Spleen (tissue), 11 donors: ENCODE results near the gene SIK3. TPM values are rescaled to one million over a fixed set of nuclear protein-coding genes. Genes with fewer than 3 reads are reported as not detected.

Source experiments
- DNase-seq: peaks from one replicate; pipeline ENCODE4 v3.0.0-alpha.2; 2020
- H3K27ac ChIP-seq, 8 donors: fragments of 200-600 bp; sonication (generic) in 7 of 8; 1 replicate in 4 of 8; 2 replicates in 4 of 8; pipeline versions ENCODE4 v1.5.0 to v1.8.0; 2016 to 2021; ENCODE audit warnings: inconsistent platforms in 4 of 8, mild to moderate bottlenecking in 4 of 8, moderate library complexity in 1 of 8
- H3K27me3 ChIP-seq, 7 donors: fragments of 200-600 bp; sonication (generic) in 6 of 7; replicated peaks in 1 of 7; 1 replicate in 4 of 7; 2 replicates in 3 of 7; pipeline versions ENCODE4 v1.5.0 to v1.8.0; 2016 to 2021; ENCODE audit warnings: inconsistent platforms in 3 of 7, mild to moderate bottlenecking in 1 of 7
- H3K36me3 ChIP-seq, 6 donors: fragments of 200-600 bp; sonication (generic) in 5 of 6; 1 replicate in 4 of 6; 2 replicates in 2 of 6; pipeline versions ENCODE4 v1.5.0 to v1.8.0; 2016 to 2021; ENCODE audit warnings: inconsistent platforms in 2 of 6
- H3K4me1 ChIP-seq, 6 donors: fragments of 200-600 bp; sonication (generic) in 5 of 6; 1 replicate in 3 of 6; 2 replicates in 3 of 6; pipeline versions ENCODE4 v1.5.0 to v1.8.0; 2016 to 2021; ENCODE audit warnings: inconsistent platforms in 3 of 6
- H3K4me3 ChIP-seq, 8 donors: fragments of 200-600 bp; sonication (generic) in 7 of 8; 1 replicate in 4 of 8; 2 replicates in 4 of 8; pipeline versions ENCODE4 v1.5.0 to v1.8.0; 2016 to 2021; ENCODE audit warnings: inconsistent platforms in 4 of 8, mild to moderate bottlenecking in 4 of 8, moderate library complexity in 2 of 8
- H3K9me3 ChIP-seq, 8 donors: fragments of 200-600 bp; sonication (generic) in 7 of 8; 1 replicate in 4 of 8; 2 replicates in 4 of 8; pipeline versions ENCODE4 v1.5.0 to v1.8.0; 2016 to 2021; ENCODE audit warnings: inconsistent platforms in 4 of 8
- POLR2A ChIP-seq, 3 donors: fragments of 450-650 bp; IDR thresholded peaks; one replicate each; pipeline ENCODE4 v1.5.1; 2017; ENCODE audit warnings: antibody characterized with exemption in 3 of 3, mild to moderate bottlenecking in 1 of 3
- POLR2AphosphoS5 ChIP-seq, 3 donors: sonication (generic); formaldehyde crosslinking; IDR thresholded peaks; one replicate each; pipeline ENCODE4 v1.5.1; 2017; ENCODE audit warnings: antibody characterized with exemption in 3 of 3
- WGBS, 5 donors: extraction: QIAGEN DNeasy Blood & Tissue Kit in 3 of 5; methylation state at CpG; one replicate each; pipeline versions ENCODE4 v1.1.5 to v1.1.7; 2013 to 2018; 5-methylcytosine and 5-hydroxymethylcytosine counted together
- intact Hi-C: fragments of 100-400 bp; cut with DNase I; formaldehyde crosslinking; loops from one replicate; pipeline ENCODE4 v1.15.0; 2023; ENCODE audit warnings: low total_unique reads
- polyA plus RNA-seq, 3 donors: library from polyadenylated mRNA; stranded (reverse); fragments of 200-250 nt; gene quantifications; one replicate each; pipeline ENCODE4 v1.2.1, GENCODE V29; 2013
- total RNA-seq, 7 donors: library from RNA; depleted of rRNA in 3 of 7; stranded (reverse); fragments of >200 nt in 3 of 7; fragmentation: NEBNext Ultra II Directional in 4 of 7; extraction: Animal tissue kit (Norgen Biotek cat#: 25700) in 4 of 7; gene quantifications; one replicate each; pipeline versions ENCODE4 v1.1.0 to v1.2.1, GENCODE V29; 2016 to 2021
- TF ChIP-seq, protein P1 (sequence below), 11 experiments: fragments of 200-600 bp in 7 of 11; fragments of 450-650 bp in 4 of 11; sonication (generic) in 4 of 11; IDR thresholded peaks in 8 of 11; conservative IDR thresholded peaks in 3 of 11; 1 replicate in 7 of 11; 2 replicates in 4 of 11; pipeline versions ENCODE4 v1.4.0 to v1.8.0; 2016 to 2021; ENCODE audit warnings: antibody characterized with exemption in 11 of 11, inconsistent platforms in 4 of 11, mild to moderate bottlenecking in 1 of 11
- donor health status: healthy with polysubstance abuse.
- donor health status: DM: no; HTN: no; CAD: no; lungs with moderate emphysema.
- donor health status: DM: no; HTN: no; CAD: no.
- donor health status: Bipolar disorder and iron deficiency.
- donor health status: healthy.
- donor health status: DM: no; HTN: no; CAD: no.
- donor health status: DM: yes; HTN: yes; CAD: no.

The SIK3 gene
- total and polyA plus RNA-seq, 10 donors, result 7.8 to 112 (median 67.6) TPM

DNA sequence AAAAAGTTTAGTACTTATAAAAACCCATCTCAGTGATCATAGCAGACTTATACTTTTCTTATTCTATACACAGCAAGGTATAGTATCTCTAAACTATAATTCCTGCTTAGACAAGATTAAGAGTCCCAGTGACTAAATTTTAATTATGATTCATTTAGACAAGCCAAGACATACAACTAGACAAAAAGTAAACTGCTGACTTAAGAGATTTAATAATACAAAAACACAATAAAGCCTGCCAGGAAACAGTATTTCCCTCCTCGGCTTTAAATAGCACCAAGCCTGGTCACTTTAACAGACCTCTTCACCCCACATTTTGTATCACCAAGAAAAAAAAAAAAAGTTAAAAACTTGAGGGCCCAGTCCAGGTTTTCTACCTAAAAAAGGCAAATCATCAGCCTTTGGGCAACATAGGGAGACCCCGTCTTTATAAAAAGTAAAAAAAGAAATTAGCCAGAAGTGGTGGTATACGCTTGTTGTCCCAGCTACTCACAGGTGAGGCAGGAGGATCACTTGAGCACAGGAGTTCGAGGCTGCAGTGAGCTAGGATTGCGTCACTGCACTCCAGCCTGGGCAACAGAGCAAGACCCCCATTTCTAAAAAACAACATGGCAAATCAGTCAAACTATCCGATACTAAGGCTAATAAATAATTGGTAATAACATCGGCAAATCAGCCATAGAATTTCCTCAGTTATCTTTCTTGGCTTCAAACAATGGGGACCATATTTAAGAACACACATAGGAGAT lies 53.8 kb downstream of the SIK3 start:
- WGBS, 5 donors, result 77 to 85% (median 79%) methylated on average over 7 of the region's 7 CpGs

DNA sequence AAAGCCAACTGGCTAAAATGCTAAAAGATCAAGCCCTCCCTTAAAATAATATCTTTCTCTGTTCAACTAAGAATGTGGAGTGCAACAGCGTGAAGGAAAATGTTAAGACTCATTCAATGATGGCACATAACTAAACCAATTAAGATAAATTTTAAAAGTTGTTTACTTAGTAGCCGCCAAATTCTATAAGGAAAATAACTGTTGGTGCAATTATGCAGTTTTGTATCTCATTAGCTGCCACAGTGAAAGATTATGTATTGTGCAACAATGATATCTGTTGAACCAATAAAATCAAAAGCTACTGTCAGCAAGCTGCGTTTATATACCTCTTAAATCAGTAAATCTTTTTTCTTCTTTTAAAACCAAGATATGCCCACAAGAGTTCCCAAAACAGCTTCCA lies 55.5 kb downstream of the SIK3 start:
- TF ChIP-seq, protein P1, sequence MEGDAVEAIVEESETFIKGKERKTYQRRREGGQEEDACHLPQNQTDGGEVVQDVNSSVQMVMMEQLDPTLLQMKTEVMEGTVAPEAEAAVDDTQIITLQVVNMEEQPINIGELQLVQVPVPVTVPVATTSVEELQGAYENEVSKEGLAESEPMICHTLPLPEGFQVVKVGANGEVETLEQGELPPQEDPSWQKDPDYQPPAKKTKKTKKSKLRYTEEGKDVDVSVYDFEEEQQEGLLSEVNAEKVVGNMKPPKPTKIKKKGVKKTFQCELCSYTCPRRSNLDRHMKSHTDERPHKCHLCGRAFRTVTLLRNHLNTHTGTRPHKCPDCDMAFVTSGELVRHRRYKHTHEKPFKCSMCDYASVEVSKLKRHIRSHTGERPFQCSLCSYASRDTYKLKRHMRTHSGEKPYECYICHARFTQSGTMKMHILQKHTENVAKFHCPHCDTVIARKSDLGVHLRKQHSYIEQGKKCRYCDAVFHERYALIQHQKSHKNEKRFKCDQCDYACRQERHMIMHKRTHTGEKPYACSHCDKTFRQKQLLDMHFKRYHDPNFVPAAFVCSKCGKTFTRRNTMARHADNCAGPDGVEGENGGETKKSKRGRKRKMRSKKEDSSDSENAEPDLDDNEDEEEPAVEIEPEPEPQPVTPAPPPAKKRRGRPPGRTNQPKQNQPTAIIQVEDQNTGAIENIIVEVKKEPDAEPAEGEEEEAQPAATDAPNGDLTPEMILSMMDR (IDR thresholded peaks at IDR 0.05 in 8 of 11, conservative IDR thresholded peaks at IDR 0.05 in 3 of 11), result no peak
- TF ChIP-seq POLR2AphosphoS5 (IDR thresholded peaks at IDR 0.05), result no peak
- TF ChIP-seq POLR2A (IDR thresholded peaks at IDR 0.05), result no peak

More for the DNA sequence above, 53.8 kb downstream of the SIK3 start:
- intact Hi-C loops, result no loop called here
- TF ChIP-seq POLR2A (IDR thresholded peaks at IDR 0.05) (no peak), POLR2AphosphoS5 (IDR thresholded peaks at IDR 0.05) (no peak)
- TF ChIP-seq, protein P1 (IDR thresholded peaks at IDR 0.05 in 8 of 11, conservative IDR thresholded peaks at IDR 0.05 in 3 of 11), result no peak
- Histone ChIP-seq H3K36me3 (peaks cover 0 to 4% (median 0%) of the 10 kb centered on the region in 6 donors), H3K9me3 (no peaks in the 10 kb centered on the region), H3K27me3 (no peaks in the 10 kb centered on the region), H3K4me1 (peaks cover 5 to 97% (median 56%) of the 10 kb centered on the region in 6 donors), H3K27ac (peak overlapping the region in 2 of 8 donors; percentile 1 to 31), H3K4me3 (no peak overlapping the region)
- DNase-seq, result no peak

DNA sequence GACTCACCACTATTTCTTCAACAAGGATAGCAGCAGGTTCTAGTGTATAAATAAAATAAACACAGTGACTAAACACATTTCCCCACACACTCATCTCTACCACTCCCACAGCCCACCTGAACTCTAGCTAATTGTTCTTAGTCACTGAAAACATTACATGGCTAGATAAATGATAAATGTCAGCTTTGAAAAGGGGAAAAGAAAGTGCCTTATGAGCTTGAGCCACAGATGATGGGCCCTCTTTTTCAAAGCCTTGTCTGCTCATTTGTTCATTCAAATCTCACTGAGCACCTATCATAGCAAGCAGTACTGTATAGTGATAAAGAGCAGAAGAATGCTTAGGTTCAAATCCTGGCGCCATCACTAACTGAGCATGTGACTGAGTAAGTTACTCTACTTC lies 58.3 kb downstream of the SIK3 start:
- DNase-seq, result no peak
- WGBS, 5 donors, result 67 to 100% (median 98%) methylated on average over 1 of the region's 1 CpG
- H3K36me3 ChIP-seq, result no peaks in the 10 kb centered on the region
- peaks cover 9 to 98% (median 52%) of the 10 kb centered on the region in 6 donors for H3K4me1 ChIP-seq
- H3K4me3 ChIP-seq, result no peak overlapping the region
- H3K27ac ChIP-seq, result no peak overlapping the region
- no peaks in the 10 kb centered on the region for H3K27me3 ChIP-seq
- intact Hi-C loops, result no loop called here
- TF ChIP-seq, protein P1 (IDR thresholded peaks at IDR 0.05 in 8 of 11, conservative IDR thresholded peaks at IDR 0.05 in 3 of 11), result no peak
- TF ChIP-seq POLR2A (IDR thresholded peaks at IDR 0.05) (no peak), POLR2AphosphoS5 (IDR thresholded peaks at IDR 0.05) (no peak)
- H3K9me3 ChIP-seq, result no peaks in the 10 kb centered on the region

More for the DNA sequence above, 55.5 kb downstream of the SIK3 start:
- no peaks in the 10 kb centered on the region for H3K9me3 ChIP-seq
- no peak overlapping the region for H3K4me3 ChIP-seq
- intact Hi-C loops, result no loop called here
- no peaks in the 10 kb centered on the region for H3K27me3 ChIP-seq
- DNase-seq, result no peak
- H3K27ac ChIP-seq, result no peak overlapping the region
- H3K4me1 ChIP-seq, result peaks cover 11 to 99% (median 64%) of the 10 kb centered on the region in 6 donors
- H3K36me3 ChIP-seq, result peaks cover 0 to 4% (median 0%) of the 10 kb centered on the region in 6 donors
- 80 to 93% (median 89%) methylated on average over 3 of the region's 3 CpGs for WGBS, 5 donors

DNA sequence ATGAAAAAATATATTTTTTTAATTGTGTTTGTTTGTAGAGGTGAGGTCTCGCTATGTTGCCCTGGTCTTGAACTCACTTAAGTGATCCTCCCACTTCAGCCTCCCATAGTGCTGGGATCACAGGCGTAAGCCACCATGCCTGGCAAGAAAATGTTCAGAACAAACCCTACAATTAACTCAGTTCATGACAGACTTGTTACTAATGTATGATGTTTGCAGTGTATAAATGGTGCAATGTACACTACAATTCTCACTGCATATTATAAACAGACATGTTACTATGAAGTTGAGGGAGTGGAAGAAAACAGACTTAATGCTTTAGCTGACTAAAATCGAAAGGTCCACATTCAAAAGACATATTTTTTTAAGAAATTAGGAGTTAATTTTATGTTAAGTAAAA lies 59.0 kb downstream of the SIK3 start:
- no peaks in the 10 kb centered on the region for H3K27me3 ChIP-seq
- no peak overlapping the region for H3K4me3 ChIP-seq
- no peak for DNase-seq
- no peaks in the 10 kb centered on the region for H3K9me3 ChIP-seq
- WGBS, 5 donors, result 94 to 99% (median 98%) methylated on average over 3 of the region's 3 CpGs
- H3K4me1 ChIP-seq, result peaks cover 9 to 98% (median 46%) of the 10 kb centered on the region in 6 donors
- no peaks in the 10 kb centered on the region for H3K36me3 ChIP-seq
- intact Hi-C loops, result no loop called here
- H3K27ac ChIP-seq, result no peak overlapping the region
- TF ChIP-seq POLR2AphosphoS5 (IDR thresholded peaks at IDR 0.05), result no peak
- TF ChIP-seq, protein P1 (IDR thresholded peaks at IDR 0.05 in 8 of 11, conservative IDR thresholded peaks at IDR 0.05 in 3 of 11), result no peak
- TF ChIP-seq POLR2A (IDR thresholded peaks at IDR 0.05), result no peak
